ENCODE results near the gene TIMM8B.
"Not testable (repeated sequence)": the region's sequence is repeated elsewhere in the genome, so short reads cannot be mapped to it uniquely, and the experiment has no call there.

Gene TIMM8B

GRCh38 chr11:112051768-112052167 is 34.8 kb downstream of the TIMM8B start:
- H3K27me3 ChIP-seq (ENCODE audit: insufficient read depth, low read length), result no peaks in the 10 kb centered on the region
- no peaks in the 10 kb centered on the region for H3K4me1 ChIP-seq (ENCODE audit: insufficient read depth, low read length)
- peaks cover 65% of the 10 kb centered on the region for H3K36me3 ChIP-seq (ENCODE audit: insufficient read depth, low read length)
- no peak overlapping the region for H3K4me3 ChIP-seq (ENCODE audit: low read length)
- no peaks in the 10 kb centered on the region for H3K9me3 ChIP-seq (ENCODE audit: low read length)
- H2AFZ ChIP-seq (ENCODE audit: low read depth, low read length), result no peak overlapping the region

GRCh38 chr11:112050721-112051120 is 35.8 kb downstream of the TIMM8B start:
- H3K36me3 ChIP-seq (ENCODE audit: insufficient read depth, low read length), result peaks cover 67% of the 10 kb centered on the region
- H3K9me3 ChIP-seq (ENCODE audit: low read length), result no peaks in the 10 kb centered on the region
- no peaks in the 10 kb centered on the region for H3K27me3 ChIP-seq (ENCODE audit: insufficient read depth, low read length)
- H3K4me3 ChIP-seq (ENCODE audit: low read length), result no peak overlapping the region
- H3K4me1 ChIP-seq (ENCODE audit: insufficient read depth, low read length), result no peaks in the 10 kb centered on the region
- H2AFZ ChIP-seq (ENCODE audit: low read depth, low read length), result no peak overlapping the region

GRCh38 chr11:112049777-112050176 is 36.8 kb downstream of the TIMM8B start:
- H2AFZ ChIP-seq (ENCODE audit: low read depth, low read length), result no peak overlapping the region
- no peaks in the 10 kb centered on the region for H3K27me3 ChIP-seq (ENCODE audit: insufficient read depth, low read length)
- H3K4me3 ChIP-seq (ENCODE audit: low read length), result no peak overlapping the region
- H3K4me1 ChIP-seq (ENCODE audit: insufficient read depth, low read length), result no peaks in the 10 kb centered on the region
- H3K9me3 ChIP-seq (ENCODE audit: low read length), result peaks cover 2% of the 10 kb centered on the region
- H3K36me3 ChIP-seq (ENCODE audit: insufficient read depth, low read length), result peaks cover 72% of the 10 kb centered on the region

- not testable (repeated sequence) for H3K9me3 ChIP-seq (ENCODE audit: low read length); H3K4me1 ChIP-seq (ENCODE audit: insufficient read depth, low read length); H3K27me3 ChIP-seq (ENCODE audit: insufficient read depth, low read length); H2AFZ ChIP-seq (ENCODE audit: low read depth, low read length); H3K4me3 ChIP-seq (ENCODE audit: low read length)
- peaks cover 75% of the 10 kb centered on the region for H3K36me3 ChIP-seq (ENCODE audit: insufficient read depth, low read length)
Observed at GRCh38 chr11:112048256-112048655, 38.3 kb downstream of the TIMM8B start.

- H3K4me3 ChIP-seq (ENCODE audit: low read length); H3K27me3 ChIP-seq (ENCODE audit: insufficient read depth, low read length); H2AFZ ChIP-seq (ENCODE audit: low read depth, low read length); H3K4me1 ChIP-seq (ENCODE audit: insufficient read depth, low read length); H3K9me3 ChIP-seq (ENCODE audit: low read length): not testable (repeated sequence)
- peaks cover 78% of the 10 kb centered on the region for H3K36me3 ChIP-seq (ENCODE audit: insufficient read depth, low read length)
Observed at GRCh38 chr11:112046647-112047046, 39.9 kb downstream of the TIMM8B start.

- Histone ChIP-seq H3K9me3 (ENCODE audit: low read length) (peaks cover 2% of the 10 kb centered on the region), H2AFZ (ENCODE audit: low read depth, low read length) (no peak overlapping the region), H3K4me3 (ENCODE audit: low read length) (no peak overlapping the region), H3K4me1 (ENCODE audit: insufficient read depth, low read length) (no peaks in the 10 kb centered on the region), H3K27me3 (ENCODE audit: insufficient read depth, low read length) (no peaks in the 10 kb centered on the region), H3K36me3 (ENCODE audit: insufficient read depth, low read length) (peaks cover 78% of the 10 kb centered on the region)
Observed at GRCh38 chr11:112044961-112045360, 41.6 kb downstream of the TIMM8B start.

- peaks cover 76% of the 10 kb centered on the region for H3K36me3 ChIP-seq (ENCODE audit: insufficient read depth, low read length)
- no peaks in the 10 kb centered on the region for H3K4me1 ChIP-seq (ENCODE audit: insufficient read depth, low read length)
- H3K9me3 ChIP-seq (ENCODE audit: low read length), result peaks cover 2% of the 10 kb centered on the region
- H3K27me3 ChIP-seq (ENCODE audit: insufficient read depth, low read length), result no peaks in the 10 kb centered on the region
- no peak overlapping the region for H2AFZ ChIP-seq (ENCODE audit: low read depth, low read length)
- H3K4me3 ChIP-seq (ENCODE audit: low read length), result no peak overlapping the region
Observed at GRCh38 chr11:112042961-112043304, 43.6 kb downstream of the TIMM8B start.

GRCh38 chr11:112042161-112042960 is 44.2 kb downstream of the TIMM8B start:
- no peak overlapping the region for H3K4me3 ChIP-seq (ENCODE audit: low read length)
- peaks cover 2% of the 10 kb centered on the region for H3K9me3 ChIP-seq (ENCODE audit: low read length)
- H2AFZ ChIP-seq (ENCODE audit: low read depth, low read length), result no peak overlapping the region
- H3K4me1 ChIP-seq (ENCODE audit: insufficient read depth, low read length), result no peaks in the 10 kb centered on the region
- no peaks in the 10 kb centered on the region for H3K27me3 ChIP-seq (ENCODE audit: insufficient read depth, low read length)
- peaks cover 81% of the 10 kb centered on the region for H3K36me3 ChIP-seq (ENCODE audit: insufficient read depth, low read length)

GRCh38 chr11:112037527-112037926 is 49.0 kb downstream of the TIMM8B start:
- no peaks in the 10 kb centered on the region for H3K27me3 ChIP-seq (ENCODE audit: insufficient read depth, low read length)
- no peaks in the 10 kb centered on the region for H3K9me3 ChIP-seq (ENCODE audit: low read length)
- no peaks in the 10 kb centered on the region for H3K4me1 ChIP-seq (ENCODE audit: insufficient read depth, low read length)
- H3K36me3 ChIP-seq (ENCODE audit: insufficient read depth, low read length), result peaks cover 69% of the 10 kb centered on the region
- H2AFZ ChIP-seq (ENCODE audit: low read depth, low read length), result no peak overlapping the region
- H3K4me3 ChIP-seq (ENCODE audit: low read length), result no peak overlapping the region

Data from neuron (in vitro differentiated cells).